ENCODE measurements around the gene GRIN2C. TPM values are rescaled to one million over a fixed set of nuclear protein-coding genes. Genes with fewer than 3 reads are reported as not detected.
"Not testable (repeated sequence)": the region's sequence is repeated elsewhere in the genome, so short reads cannot be mapped to it uniquely, and the experiment has no call there.

GRIN2C gene
- total RNA-seq (2014; rRNA removed; shearing (Covaris generic)), result 0.12 TPM in 1 of 2 replicates, not detected in the other

DNA sequence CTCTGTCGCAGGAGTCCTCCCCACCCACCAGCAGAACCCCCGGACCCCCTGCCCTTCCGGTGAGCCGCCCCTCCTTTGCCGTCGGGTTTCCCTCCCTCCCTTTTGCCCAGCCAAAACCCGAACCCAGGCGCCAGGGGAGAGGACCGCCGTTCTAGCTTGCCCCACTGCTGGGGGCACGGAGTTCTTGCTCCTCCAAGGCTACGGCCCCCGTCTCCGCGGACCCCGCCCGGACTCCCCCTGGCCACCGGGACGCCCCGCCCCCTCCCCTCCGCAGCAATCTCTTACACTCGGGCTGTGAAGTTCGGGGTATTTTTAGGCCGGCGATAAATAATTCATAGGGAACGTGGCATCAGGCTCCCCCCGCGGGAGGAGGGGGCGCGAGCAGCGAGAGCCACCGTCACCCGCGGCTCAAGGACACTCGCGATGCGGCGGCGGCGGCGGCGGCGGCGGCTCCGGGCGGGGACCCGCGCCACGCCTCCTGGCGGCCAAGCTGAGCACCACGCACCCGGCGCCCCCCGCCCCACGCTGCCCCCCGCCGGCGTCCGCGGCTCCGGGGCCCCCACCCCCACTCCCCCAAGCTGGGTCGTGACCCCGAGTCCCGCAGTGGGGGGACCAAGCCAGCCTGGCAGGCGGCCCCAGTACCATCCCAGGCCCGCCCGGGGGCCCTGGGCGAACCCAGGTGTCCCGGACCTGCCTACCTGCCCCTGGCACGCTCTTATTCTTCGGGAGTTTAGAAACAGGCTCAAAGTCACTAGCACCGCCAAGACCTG is at the start of gene GRIN2C:
Gene GRIN2C, minus strand, starts transcription at position 427 of the 770 bp plus-strand sequence. CDS start 4,793 bp downstream, outside the sequence.
- DNase-seq (ENCODE audit: low spot score), result no peak

DNA sequence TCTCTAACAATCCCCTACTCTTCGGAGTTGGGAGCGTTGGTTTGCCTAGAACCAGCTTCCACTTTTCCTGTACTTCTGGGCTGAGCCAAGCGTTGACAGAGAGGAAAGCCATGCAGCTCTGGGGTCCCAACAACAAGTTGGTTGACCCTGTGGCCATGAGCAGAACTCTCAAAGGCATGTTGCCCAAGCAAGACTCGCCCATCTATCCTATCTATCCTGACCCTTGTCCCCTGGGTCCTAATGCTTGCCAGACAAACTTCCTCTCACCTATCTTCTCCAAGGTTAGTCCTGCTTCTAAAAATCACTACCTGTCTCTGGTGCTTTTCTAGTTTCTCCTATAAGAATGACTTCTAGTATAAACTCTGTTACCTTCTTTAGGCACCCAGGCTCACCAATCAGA is 49.4 kb upstream of the GRIN2C start:
- DNase-seq (ENCODE audit: low spot score), result not testable (repeated sequence)

DNA sequence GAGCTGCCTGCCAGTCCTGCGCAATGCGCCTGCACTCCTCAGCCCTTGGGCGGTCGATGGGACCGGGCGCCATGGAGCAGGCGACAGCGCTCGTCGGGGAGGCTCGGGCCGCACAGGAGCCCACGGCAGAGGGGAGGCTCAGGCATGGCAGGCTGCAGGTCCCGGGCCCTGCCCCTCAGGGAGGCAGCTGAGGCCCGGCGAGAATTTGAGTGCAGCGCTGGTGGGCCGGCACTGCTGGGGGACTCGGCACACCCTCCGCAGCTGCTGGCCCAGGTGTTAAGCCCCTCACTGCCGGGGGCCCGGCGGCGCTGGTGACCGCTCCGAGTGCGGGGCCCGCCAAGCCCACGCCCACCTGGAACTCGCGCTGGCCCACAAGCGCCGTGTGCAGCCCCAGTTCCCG is 47.3 kb upstream of the GRIN2C start:
- DNase-seq (ENCODE audit: low spot score), result no peak

DNA sequence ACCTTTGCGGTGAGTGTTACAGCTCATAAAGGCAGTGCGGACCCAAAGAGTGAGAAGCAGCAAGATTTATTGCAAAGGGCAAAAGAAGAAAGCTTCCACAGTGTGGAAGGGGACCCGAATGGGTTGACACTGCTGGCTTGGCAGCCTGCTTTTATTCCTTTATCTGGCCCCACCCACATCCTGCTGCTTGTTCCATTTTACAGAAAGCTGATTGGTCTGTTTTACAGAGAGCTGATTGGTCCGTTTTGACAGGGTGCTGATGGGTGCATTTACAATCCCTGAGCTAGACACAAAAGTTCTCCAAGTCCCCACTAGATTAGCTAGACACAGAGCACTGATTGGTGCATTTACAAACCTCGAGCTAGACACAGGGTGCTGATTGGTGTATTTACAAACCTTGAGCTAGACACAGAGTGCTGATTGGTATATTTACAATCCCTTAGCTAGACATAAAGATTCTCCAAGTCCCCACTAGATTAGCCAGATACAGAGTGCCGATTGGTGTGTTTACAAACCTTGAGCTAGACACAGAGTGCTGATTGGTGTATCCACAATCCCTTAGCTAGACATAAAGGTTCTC is 46.6 kb upstream of the GRIN2C start:
- DNase-seq (ENCODE audit: low spot score), result not testable (repeated sequence)

DNA sequence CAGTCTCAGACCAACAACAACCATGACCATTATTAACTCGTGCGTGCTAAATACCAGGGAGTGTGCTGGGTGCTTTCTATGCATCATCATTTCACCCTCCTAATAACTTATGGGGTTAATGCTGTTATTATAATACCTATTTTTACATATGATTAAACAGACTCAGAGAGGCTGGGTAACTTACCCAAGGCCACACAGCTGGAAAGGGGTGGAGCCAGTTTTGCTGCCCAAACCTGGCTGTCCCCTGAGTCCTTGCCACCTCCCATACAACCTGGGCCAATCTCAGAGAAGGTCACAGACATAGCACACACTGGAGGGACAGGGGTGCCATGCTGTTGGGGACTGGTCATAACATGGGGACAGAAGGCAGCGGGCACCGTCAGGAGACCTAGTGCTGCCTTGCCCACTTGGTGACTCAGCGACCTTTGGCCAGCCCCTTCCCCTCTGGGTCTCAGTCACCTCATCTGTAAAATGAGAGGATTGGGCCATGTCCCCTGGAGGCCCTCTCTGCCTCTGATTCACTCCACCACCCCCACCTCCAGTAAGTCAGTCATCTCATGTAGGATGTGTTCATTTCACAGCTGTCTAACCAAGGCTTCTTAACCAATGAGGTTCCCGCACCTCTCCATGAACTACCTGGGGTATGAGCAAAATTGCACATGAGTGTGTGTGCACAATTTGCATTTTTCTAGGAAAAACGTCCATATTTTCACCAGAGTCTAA is 45.2 kb upstream of the GRIN2C start:
- no peak for DNase-seq (ENCODE audit: low spot score)

DNA sequence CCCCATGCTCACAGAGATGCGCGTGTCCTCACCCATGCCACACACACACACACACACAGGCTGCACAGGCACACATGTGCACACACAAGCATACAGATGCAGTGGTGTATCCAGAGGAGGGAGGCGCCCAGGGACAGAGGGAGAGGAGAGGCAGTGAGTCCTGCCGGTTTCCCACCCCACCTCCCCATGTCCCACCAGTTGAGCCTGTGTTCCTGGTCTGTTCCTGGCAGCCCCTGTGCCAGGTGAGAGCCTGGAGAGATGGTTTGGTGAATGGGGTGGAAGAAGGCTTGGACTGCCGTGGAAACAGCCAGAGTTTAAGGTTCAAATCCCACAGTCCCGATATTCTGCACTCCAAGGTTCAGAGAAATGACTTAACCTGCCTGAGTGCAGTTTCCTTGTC is 44.0 kb upstream of the GRIN2C start:
- no peak for DNase-seq (ENCODE audit: low spot score)

DNA sequence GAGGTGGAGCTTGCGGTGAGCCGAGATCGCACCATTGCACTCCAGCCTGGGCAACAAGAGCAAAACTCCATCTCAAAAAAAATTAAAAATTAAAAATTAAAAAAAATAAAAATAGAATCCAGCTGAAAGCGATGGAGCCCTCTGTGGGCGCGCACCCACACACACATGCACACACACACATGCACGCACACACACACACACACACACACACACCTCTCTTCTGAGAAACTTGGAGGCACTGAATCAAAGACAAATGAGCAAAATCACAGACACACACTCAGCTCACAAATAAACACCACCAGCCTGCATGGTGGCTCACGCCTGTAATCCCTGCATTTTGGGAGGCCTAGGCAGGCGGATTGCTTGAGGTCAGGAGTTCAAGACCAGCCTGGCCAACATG is 43.3 kb upstream of the GRIN2C start:
- no peak for DNase-seq (ENCODE audit: low spot score)

DNA sequence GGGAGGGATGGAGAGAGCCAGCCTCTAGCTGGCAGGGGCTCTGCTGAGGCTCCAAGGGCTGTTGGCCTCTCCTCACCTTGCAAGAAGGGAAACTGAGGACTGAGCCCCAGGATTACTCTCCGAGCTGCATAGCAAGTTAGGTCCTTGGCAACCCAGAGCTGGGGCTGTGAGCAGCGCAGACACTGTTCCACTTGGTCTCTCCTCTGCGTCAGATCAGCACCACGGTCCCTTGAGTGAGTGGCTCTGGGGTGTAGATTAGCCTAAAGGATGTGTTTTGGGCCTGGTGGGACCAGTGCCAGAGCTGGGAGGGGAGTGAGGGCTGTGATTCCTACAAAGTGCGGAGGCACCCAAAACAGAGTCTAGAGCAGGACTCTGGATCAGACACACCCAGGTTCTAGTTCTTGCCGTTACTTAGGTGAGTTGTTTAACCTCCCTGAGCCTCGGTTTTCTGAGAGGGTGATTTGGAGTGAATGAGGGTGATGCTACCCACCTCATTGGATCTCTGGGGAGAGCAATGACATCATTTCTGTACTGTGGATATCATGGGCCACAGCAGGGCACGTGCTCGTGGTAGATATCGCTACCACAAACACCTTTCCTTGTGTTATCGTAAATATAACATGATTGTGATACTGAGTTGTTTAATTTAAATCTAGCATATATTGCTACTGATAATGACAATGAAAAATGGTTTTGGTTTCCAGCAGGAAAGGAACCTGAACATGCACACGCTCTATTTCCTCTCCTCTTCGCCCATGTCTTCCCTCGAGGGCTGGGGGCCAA is 41.9 kb upstream of the GRIN2C start:
- no peak for DNase-seq (ENCODE audit: low spot score)

DNA sequence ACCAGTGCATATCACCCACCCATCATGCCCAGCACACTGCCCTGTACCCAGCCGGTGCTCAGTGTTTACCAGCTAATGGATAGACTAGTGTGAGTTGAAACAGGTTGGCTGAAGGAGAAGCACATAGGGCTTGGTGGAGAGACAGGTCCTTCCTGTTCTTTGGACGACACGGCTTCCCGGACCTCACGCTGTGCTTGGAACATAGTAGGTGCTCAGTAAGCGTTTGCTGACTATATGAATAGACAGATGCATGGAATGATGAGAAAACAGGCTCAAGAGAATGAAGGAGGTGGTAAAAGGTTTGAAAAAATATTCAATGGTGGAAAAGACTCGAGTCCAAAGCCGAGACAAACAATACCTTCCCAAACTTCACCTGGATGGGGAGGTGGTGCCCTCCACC is 40.5 kb upstream of the GRIN2C start:
- no peak for DNase-seq (ENCODE audit: low spot score)

DNA sequence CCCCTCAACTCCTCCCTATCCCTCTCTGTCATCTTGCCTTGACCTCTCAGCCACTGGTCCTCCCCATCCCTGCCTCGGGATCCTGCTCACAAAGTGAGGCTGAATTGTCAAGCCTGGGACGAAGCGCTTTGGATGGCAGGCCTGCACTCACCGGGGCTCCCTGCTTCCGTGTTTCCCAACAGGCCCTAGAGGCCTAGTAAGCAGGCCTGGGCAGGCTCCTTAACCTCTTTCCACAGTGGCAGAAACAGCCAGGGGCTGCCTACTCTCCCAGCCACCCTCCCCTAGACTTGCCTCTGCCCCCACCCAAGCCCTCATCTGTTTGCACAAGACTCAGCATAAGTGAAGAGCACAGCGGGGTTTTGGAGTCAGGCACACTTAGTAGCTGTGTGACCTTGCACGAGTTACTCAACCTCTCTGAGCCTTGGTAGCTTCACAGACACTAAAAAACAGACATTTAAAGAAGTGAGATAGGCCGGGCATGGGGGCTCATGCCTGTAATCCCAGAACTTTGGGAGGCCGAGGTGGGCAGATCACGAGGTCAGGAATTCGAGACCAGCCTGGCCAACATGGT is 38.8 kb upstream of the GRIN2C start:
- no peak for DNase-seq (ENCODE audit: low spot score)

DNA sequence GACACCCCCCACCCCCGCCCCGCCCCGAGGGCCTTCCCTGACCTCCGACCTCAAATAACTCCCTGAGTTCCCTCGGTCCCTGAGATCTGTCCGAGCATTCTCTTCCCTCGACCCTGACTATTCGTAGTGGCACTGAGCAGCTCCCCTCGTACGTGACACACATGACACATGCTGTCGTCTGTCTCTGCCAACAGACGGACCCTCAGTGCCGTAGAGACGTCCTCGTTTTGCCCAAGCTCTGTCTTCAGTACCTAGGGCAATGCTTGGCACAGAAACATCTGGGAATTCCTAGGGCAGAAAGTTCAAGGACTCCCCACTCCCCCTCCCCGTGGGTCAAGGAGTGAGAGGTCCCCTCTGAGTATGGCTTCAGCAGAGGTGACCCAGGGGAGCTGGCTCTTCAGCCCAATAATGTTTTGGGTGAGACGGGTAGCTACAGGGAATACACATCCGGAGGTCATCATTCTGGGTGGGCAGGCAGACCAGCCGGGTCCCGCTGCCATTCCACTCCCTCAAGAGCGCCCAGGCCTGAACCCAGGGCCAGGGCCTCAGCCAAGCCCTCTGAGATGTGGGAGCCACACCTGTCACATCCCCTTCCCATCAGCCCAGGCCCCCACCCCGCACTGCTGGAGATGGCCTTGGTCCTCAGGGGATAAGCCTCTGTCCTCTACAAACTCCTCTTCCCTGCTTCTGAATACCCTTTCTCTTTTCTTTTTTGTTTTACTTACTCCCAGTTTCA is 34.4 kb upstream of the GRIN2C start:
- no peak for DNase-seq (ENCODE audit: low spot score)

DNA sequence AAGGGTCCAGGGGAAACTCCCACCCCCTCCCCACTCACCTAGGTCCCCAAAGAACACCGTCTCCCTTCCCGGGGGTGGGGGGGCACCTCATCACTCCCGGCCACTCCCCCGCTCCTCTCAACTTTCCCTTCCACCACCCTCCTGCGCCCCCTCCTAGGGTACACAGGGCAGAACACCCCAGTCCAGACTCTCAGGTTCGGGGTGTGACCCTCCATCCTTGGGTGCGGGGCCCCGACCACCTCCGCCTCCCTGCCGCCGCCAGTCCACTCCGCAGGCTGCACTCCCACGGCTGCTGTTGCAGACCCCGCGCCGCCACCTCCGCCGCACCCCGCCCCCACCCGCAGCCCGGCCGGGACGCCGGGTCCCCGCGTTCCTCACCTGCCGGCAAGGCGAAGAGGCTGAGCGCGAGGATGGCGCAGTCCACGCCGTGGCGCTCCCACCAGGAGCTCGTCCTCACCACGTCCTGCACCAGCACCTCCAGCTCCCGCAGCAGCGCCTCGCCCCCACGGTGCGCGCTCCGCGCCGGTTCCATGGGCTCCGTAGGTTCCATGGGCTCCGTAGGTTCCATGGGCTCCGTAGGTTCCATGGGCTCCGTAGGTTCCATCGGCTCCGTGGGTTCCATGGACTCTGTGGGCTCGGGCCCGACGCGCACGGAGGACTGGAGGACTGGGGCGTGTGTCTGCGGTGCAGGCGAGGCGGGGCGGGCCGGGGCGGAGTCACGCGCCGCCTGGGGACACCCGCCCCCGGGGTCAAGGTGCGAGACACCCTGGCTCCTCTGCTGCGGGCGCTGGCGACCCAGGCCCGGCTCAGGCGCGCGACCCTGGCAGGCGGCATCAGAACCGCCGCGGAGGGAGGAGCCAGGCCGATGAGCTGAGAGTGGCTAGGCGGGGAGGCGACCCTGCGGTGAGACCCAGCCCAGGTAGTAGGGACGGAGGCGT is 33.6 kb upstream of the GRIN2C start, which contains the start of gene FADS6:
Gene FADS6, minus strand, starts transcription at position 660 of the 938 bp plus-strand sequence. Its CDS starts 38 bp downstream, at position 622.
- DNase-seq (ENCODE audit: low spot score), result no peak

DNA sequence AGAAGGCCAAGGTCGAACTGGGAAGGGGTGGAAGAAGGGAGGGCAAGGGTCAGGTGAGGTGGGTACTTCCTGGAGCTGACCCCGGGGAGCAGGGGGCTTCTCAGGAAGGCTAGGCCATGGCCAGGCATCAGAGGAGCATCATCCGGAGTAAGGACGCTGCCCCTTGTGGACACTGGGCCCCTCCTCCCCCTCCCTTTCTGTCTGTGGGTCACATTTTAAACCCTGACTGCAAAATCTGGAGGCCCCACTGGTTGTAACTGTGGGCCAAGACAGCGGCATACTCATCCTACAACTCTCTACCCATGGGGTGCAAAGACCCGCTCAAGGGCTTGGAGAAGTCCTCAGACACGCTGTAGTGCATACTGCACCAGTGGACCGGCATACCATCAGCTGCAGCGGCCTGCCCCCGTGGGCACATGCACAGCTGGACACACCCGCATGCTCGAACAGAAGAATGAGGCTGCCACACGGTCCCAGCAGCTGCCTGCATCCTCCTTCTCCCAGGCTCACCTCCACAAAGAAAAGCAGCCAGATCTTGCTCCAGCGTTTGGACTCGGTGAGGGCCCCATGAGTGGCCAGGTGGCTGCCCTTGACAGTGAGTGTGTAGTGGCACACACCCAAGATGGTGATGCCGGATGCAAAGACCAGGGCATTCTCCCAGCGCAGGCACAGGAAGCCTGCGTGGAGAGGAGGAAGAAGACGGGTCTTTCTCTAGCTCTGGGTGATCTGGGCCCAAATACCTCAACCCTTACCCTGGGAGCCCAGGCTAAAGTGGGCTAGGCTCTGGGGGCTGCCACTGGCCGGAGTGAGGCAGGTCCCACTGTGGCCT is 32.5 kb upstream of the GRIN2C start:
- DNase-seq (ENCODE audit: low spot score), result no peak

DNA sequence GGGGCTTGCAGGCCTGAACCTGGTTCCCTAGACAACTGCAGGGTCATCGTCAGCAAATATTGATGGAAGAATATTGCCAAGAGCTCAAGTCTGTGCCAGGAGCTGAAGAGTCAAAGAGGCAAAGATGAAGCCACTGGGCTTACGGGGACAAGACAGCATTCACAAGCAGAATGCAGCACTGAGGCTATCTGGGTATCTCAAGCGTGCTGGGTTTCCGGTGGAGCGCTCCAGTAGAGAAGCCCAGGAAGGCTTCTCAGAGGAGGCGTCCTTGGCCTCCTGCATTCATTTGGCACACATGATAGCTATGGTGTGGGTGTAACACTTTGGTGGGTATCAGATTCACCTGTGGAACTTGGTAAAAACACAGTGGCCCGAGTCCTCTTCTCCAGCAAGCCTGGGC is 30.9 kb upstream of the GRIN2C start:
- DNase-seq (ENCODE audit: low spot score), result no peak

DNA sequence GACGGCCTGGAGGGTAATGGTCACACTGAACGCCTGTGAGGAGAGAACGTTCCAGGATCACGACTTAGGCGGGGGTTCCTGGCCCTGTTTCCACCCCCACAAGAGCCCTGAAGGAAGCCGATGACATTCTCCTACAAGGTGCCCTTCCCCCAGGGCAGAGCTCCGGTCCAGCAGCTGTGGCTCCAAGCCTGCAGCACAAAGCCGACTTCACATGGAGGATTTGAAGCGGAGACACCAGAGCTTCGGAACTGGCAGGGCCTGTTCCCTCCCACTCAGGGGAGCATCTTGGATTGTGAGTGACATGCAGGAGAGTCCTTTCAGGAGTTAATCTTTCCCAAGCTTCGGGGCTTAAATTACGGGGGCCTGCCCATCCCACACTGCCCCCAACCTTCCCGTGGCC is 28.8 kb upstream of the GRIN2C start:
- DNase-seq (ENCODE audit: low spot score), result no peak

DNA sequence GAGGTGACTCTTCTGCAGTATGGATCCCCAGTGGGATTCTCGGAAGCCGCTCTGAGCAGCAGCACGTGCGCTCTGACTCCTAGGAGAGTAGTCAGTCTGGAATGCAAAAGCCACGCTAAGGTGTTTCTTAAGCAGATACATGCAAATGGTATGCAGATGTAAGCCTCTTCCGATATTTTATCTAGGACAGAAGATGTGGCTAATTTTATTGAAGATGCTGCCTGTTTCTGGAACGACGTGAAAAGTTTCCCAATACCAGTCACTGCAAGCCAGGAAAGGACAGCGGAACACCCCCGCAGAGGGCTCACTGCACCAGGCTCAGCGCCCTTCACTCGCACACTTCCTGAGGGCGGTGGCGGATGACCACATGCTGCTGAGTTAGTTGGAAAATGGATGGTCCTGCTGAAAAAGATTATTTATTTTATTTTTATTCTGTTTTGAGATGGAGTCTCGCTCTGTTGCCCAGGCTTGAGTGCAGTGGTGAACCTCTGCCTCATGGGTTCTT is 23.6 kb upstream of the GRIN2C start:
- no peak for DNase-seq (ENCODE audit: low spot score)

DNA sequence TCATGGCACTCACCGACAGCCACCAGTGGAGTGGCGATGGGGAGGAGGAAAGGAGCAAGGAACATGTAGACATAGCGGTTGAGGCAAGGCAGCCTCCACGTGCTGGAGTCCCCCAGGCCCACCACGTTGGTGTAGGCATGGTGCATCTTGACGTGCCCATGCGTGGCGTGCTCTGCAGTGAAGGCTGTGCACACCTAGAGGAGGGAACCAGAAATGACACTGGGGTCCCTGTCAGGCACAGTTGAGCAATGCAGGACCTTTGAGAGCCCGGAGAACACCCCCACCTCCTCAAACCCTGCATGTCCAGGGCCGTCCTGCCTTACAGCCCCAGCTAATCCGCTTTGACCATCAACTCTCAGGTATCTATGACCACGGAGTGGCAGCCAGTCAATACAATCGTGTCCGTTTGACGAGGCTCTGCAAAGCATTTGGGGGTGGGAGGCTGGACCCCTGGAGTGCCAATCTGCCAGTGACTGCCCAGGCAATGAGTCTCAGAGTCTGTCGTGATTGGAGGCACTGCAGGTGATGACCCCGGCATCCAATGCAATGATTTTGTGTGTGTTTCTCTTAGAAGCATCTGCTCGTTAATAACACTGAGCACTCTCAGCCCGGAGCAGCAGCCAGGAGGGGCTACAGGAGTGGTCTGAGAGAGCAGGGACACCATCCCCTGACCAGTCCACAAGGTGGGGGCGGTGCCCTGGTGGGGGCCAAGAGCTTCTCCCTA is 23.0 kb upstream of the GRIN2C start:
- no peak for DNase-seq (ENCODE audit: low spot score)

DNA sequence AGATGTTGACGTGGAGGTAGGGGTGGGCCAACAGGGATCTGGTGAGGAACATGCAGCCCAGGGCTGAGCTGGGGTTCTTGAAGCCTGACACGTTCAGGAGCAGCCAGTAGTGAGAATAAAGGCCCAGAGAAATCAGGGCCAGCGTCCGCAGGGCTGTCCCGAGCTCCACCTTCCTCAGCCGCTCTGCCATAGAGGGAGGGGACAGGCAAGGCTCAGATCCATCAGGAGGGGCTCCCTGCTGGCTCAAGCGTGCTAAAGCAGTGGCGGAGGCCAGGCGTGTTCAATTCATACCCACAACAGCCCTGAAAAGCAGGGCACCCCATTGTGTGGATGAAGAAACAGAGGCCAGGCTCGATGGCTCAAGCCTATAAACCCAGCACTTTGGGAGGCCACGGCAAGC is 21.4 kb upstream of the GRIN2C start:
- no peak for DNase-seq (ENCODE audit: low spot score)

Measured in H4 (cell line).